Natural killer cell (primary cell): ENCODE results near the gene STXBP6. TPM values are rescaled to one million over a fixed set of nuclear protein-coding genes. Genes with fewer than 3 reads are reported as not detected.
A peak's percentile ranks its signal among the peaks of the same experiment; 100 is the strongest.

Experiments used
- ATAC-seq, 3 donors: fragments of 150-1000 bp in 2 of 3; fragments of 200-7000 bp in 1 of 3; cut with Tn5 transposase; 1 replicate in 1 of 3; 2 replicates in 2 of 3; pipeline ENCODE4 v1.10.0; 2021; ENCODE audit warnings: mild to moderate bottlenecking in 2 of 3, moderate library complexity in 2 of 3
- DNase-seq, 2 donors: peaks; one replicate each; pipeline versions ENCODE4 v3.0.0 to v3.0.0-alpha.2; 2013 to 2021; ENCODE audit warnings: mixed read lengths in 1 of 2
- H3K27ac ChIP-seq: one replicate; pipeline ENCODE4 v1.5.1; 2013; ENCODE audit warnings: mild to moderate bottlenecking, low read length
- H3K27me3 ChIP-seq: one replicate; pipeline ENCODE4 v1.6.1; 2013; ENCODE audit warnings: low read length; ENCODE audit not compliant: control insufficient read depth, insufficient read depth
- H3K36me3 ChIP-seq: one replicate; pipeline ENCODE4 v1.6.1; 2013; ENCODE audit warnings: low read length; ENCODE audit not compliant: control insufficient read depth, insufficient read depth
- H3K4me1 ChIP-seq: one replicate; pipeline ENCODE4 v1.6.1; 2013; ENCODE audit warnings: low read length; ENCODE audit not compliant: control insufficient read depth, insufficient read depth
- H3K4me3 ChIP-seq: one replicate; pipeline ENCODE4 v1.5.1; 2013; ENCODE audit warnings: low read length
- H3K9me3 ChIP-seq: one replicate; pipeline ENCODE4 v1.6.1; 2013; ENCODE audit warnings: low read length; ENCODE audit not compliant: control insufficient read depth, insufficient read depth
- H3K27ac Mint-ChIP-seq, 2 donors: one replicate each; pipeline ENCODE4 v1.8.0; 2022; ENCODE audit warnings: mild to moderate bottlenecking in 2 of 2, mixed read lengths in 2 of 2, moderate library complexity in 1 of 2
- H3K27me3 Mint-ChIP-seq, 2 donors: one replicate each; pipeline ENCODE4 v1.8.0; 2022; ENCODE audit warnings: low read depth in 2 of 2, mixed read lengths in 2 of 2
- H3K36me3 Mint-ChIP-seq: one replicate; pipeline ENCODE4 v1.8.0; 2022; ENCODE audit warnings: mixed read lengths
- H3K4me1 Mint-ChIP-seq, 2 donors: one replicate each; pipeline ENCODE4 v1.8.0; 2022; ENCODE audit warnings: mixed read lengths in 2 of 2
- H3K4me3 Mint-ChIP-seq: one replicate; pipeline ENCODE4 v1.8.0; 2022; ENCODE audit warnings: mild to moderate bottlenecking, moderate library complexity, mixed read lengths
- H3K9me3 Mint-ChIP-seq, 2 donors: one replicate each; pipeline ENCODE4 v1.8.0; 2022; ENCODE audit warnings: mixed read lengths in 2 of 2
- WGBS: methylation state at CpG from one replicate; pipeline ENCODE4 v1.1.7; 2013; ENCODE audit warnings: missing lambda C conversion rate; ENCODE audit not compliant: insufficient coverage; 5-methylcytosine and 5-hydroxymethylcytosine counted together
- intact Hi-C: fragments of 100-400 bp; cut with micrococcal nuclease; formaldehyde crosslinking; loops from one replicate; pipeline ENCODE4 v1.14.2; 2022
- total RNA-seq, 4 donors: library from RNA; stranded (reverse); fragments of 120-200 nt in 1 of 4; gene quantifications; one replicate each; pipeline versions ENCODE4 v1.2.3 to v1.2.4, GENCODE V29; 2013 to 2022
- TF ChIP-seq, protein P1 (sequence below): fragments of 200-600 bp; IDR thresholded peaks from one replicate; pipeline ENCODE4 v1.8.0; 2022; ENCODE audit warnings: antibody characterized with exemption

The STXBP6 gene
- total RNA-seq, 3 donors from 2014 or later (not counting 1 experiment from before 2014, with no cell fraction given) = 0.20 TPM; not detected in 2

DNA sequence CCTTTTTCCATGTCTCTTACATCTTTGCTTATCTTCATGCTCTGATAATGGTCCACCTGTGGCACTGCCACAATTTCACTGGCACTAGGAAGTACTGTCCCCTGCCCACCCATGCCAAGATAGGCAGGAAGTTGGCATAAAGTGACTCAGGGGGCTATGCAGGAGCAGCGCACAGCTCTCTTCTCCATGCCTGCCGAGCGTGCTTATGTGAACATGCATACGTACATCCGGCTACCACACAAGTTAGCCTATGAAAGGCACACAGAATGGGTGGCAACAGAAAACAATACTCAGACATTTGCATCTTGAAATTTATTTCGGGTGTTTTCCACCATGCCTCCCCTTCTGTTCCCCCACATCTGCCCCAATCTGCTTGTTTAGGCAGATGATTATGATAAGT lies 241.5 kb downstream of the STXBP6 start:
- Mint-ChIP-seq H3K9me3 (no peaks in the 10 kb centered on the region), H3K27me3 (peaks cover 17 to 40% of the 10 kb centered on the region in 2 donors), H3K36me3 (no peaks in the 10 kb centered on the region), H3K27ac (no peak overlapping the region), H3K4me1 (no peaks in the 10 kb centered on the region), H3K4me3 (no peak overlapping the region)
- H3K27ac ChIP-seq = no peak overlapping the region
- TF ChIP-seq, protein P1, sequence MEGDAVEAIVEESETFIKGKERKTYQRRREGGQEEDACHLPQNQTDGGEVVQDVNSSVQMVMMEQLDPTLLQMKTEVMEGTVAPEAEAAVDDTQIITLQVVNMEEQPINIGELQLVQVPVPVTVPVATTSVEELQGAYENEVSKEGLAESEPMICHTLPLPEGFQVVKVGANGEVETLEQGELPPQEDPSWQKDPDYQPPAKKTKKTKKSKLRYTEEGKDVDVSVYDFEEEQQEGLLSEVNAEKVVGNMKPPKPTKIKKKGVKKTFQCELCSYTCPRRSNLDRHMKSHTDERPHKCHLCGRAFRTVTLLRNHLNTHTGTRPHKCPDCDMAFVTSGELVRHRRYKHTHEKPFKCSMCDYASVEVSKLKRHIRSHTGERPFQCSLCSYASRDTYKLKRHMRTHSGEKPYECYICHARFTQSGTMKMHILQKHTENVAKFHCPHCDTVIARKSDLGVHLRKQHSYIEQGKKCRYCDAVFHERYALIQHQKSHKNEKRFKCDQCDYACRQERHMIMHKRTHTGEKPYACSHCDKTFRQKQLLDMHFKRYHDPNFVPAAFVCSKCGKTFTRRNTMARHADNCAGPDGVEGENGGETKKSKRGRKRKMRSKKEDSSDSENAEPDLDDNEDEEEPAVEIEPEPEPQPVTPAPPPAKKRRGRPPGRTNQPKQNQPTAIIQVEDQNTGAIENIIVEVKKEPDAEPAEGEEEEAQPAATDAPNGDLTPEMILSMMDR = no peak
- ATAC-seq (no peak), DNase-seq (no peak)
- no peaks in the 10 kb centered on the region for H3K36me3 ChIP-seq
- 95% methylated on average over 6 of the region's 6 CpGs for WGBS
- H3K4me3 ChIP-seq = no peak overlapping the region
- intact Hi-C loops = no loop called here
- H3K9me3 ChIP-seq = no peaks in the 10 kb centered on the region
- no peaks in the 10 kb centered on the region for H3K4me1 ChIP-seq
- no peaks in the 10 kb centered on the region for H3K27me3 ChIP-seq

GRCh38 chr14:24806061-24806678 lies 243.8 kb downstream of the STXBP6 start:
- Histone ChIP-seq H3K27me3 (no peaks in the 10 kb centered on the region), H3K4me1 (no peaks in the 10 kb centered on the region), H3K4me3 (no peak overlapping the region), H3K27ac (no peak overlapping the region), H3K36me3 (no peaks in the 10 kb centered on the region), H3K9me3 (no peaks in the 10 kb centered on the region)
- DNase-seq = peak; percentile 25 to 35
- intact Hi-C loops = no loop called here
- Mint-ChIP-seq H3K36me3 (no peaks in the 10 kb centered on the region), H3K4me3 (no peak overlapping the region), H3K27me3 (peaks cover 14 to 27% of the 10 kb centered on the region in 2 donors), H3K4me1 (no peaks in the 10 kb centered on the region), H3K27ac (no peak overlapping the region), H3K9me3 (no peaks in the 10 kb centered on the region)
- 47% methylated on average over 8 of the region's 9 CpGs for WGBS
- ATAC-seq = peak in 1 of 3 donors; percentile 54
- TF ChIP-seq, protein P1 = peak; percentile 63

DNA sequence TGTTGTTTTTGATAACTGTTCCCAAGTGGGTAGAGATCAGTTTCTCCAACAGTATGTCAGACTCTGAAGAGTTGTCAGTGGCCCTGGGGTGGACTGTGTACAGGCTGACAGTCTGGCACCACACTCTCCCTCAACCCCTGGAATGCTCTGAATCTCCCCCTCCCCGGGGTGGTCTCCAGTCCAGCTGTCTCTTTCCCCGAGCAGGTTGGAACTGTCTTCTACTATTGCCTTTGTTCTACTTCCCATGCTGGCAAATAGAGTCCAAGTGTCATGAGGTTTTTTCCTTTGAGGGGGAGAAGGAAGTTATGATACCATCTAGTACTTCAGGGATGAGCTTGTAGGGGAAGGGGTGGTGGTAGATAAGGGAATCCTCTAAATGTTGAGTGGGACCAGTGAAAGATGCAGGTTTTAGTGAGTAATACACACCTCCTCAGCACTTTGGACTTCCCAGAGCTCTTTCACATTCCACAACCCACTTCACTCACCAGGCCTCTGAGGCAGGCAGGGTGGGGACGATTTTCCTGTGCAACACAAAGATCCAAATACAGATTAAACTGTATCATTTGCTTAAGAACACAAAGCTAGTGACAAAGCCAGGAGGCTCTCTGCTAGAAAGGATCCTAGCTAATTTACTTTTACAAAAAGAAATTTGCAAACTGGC lies 245.3 kb downstream of the STXBP6 start:
- WGBS = 84% methylated on average over 3 of the region's 3 CpGs
- Mint-ChIP-seq H3K36me3 (no peaks in the 10 kb centered on the region), H3K27me3 (peaks cover 7 to 18% of the 10 kb centered on the region in 2 donors), H3K4me3 (no peak overlapping the region), H3K27ac (no peak overlapping the region), H3K9me3 (no peaks in the 10 kb centered on the region), H3K4me1 (no peaks in the 10 kb centered on the region)
- Histone ChIP-seq H3K4me1 (no peaks in the 10 kb centered on the region), H3K27me3 (no peaks in the 10 kb centered on the region), H3K4me3 (no peak overlapping the region), H3K36me3 (no peaks in the 10 kb centered on the region), H3K9me3 (no peaks in the 10 kb centered on the region), H3K27ac (no peak overlapping the region)
- TF ChIP-seq, protein P1 = no peak
- intact Hi-C loops = no loop called here
- ATAC-seq = peak in 1 of 3 donors; percentile 8
- DNase-seq = no peak
